Measurements from ENCODE around the gene KRT75.
"Not testable (repeated sequence)": the region's sequence is repeated elsewhere in the genome, so short reads cannot be mapped to it uniquely, and the experiment has no call there.

The KRT75 gene

GRCh38 chr12:52417740-52418139 lies 16.4 kb downstream of the KRT75 start:
- in situ Hi-C loops (cut with MboI; ENCODE audit: low sequenced_read_pairs) = no loop called here

- in situ Hi-C loops (cut with MboI; ENCODE audit: low sequenced_read_pairs) = no loop called here
Measured at GRCh38 chr12:52416795-52417194, 17.4 kb downstream of the KRT75 start.

- in situ Hi-C loops (cut with MboI; ENCODE audit: low sequenced_read_pairs) = no loop called here
Measured at GRCh38 chr12:52415870-52416750, 18.1 kb downstream of the KRT75 start.

GRCh38 chr12:52414936-52415335 lies 19.2 kb downstream of the KRT75 start:
- in situ Hi-C loops (cut with MboI; ENCODE audit: low sequenced_read_pairs) = no loop called here

GRCh38 chr12:52413782-52414345 lies 20.3 kb downstream of the KRT75 start:
- in situ Hi-C loops (cut with MboI; ENCODE audit: low sequenced_read_pairs) = no loop called here

- in situ Hi-C loops (cut with MboI; ENCODE audit: low sequenced_read_pairs) = no loop called here
Measured at GRCh38 chr12:52413202-52413601, 21.0 kb downstream of the KRT75 start.

GRCh38 chr12:52411815-52412214 lies 22.4 kb downstream of the KRT75 start:
- in situ Hi-C loops (cut with MboI; ENCODE audit: low sequenced_read_pairs) = no loop called here

- in situ Hi-C loops (cut with MboI; ENCODE audit: low sequenced_read_pairs) = not testable (repeated sequence)
Measured at GRCh38 chr12:52410589-52411248, 23.5 kb downstream of the KRT75 start.

GRCh38 chr12:52407918-52408317 lies 26.3 kb downstream of the KRT75 start:
- in situ Hi-C loops (cut with MboI; ENCODE audit: low sequenced_read_pairs) = no loop called here

- in situ Hi-C loops (cut with MboI; ENCODE audit: low sequenced_read_pairs) = no loop called here
Measured at GRCh38 chr12:52405922-52406385, 28.2 kb downstream of the KRT75 start, which contains the start of gene KRT82. Gene KRT82, minus strand, starts transcription at chr12:52406335. Its CDS starts 58 bp downstream, at chr12:52406277.

- in situ Hi-C loops (cut with MboI; ENCODE audit: low sequenced_read_pairs) = no loop called here
Measured at GRCh38 chr12:52404951-52405350, 29.2 kb downstream of the KRT75 start.

- in situ Hi-C loops (cut with MboI; ENCODE audit: low sequenced_read_pairs) = no loop called here
Measured at GRCh38 chr12:52403561-52403960, 30.6 kb downstream of the KRT75 start.

GRCh38 chr12:52402873-52403540 lies 31.2 kb downstream of the KRT75 start:
- in situ Hi-C loops (cut with MboI; ENCODE audit: low sequenced_read_pairs) = no loop called here

- in situ Hi-C loops (cut with MboI; ENCODE audit: low sequenced_read_pairs) = no loop called here
Measured at GRCh38 chr12:52402377-52402776, 31.8 kb downstream of the KRT75 start.

- in situ Hi-C loops (cut with MboI; ENCODE audit: low sequenced_read_pairs) = no loop called here
Measured at GRCh38 chr12:52401926-52402325, 32.2 kb downstream of the KRT75 start.

- in situ Hi-C loops (cut with MboI; ENCODE audit: low sequenced_read_pairs) = no loop called here
Measured at GRCh38 chr12:52401526-52401925, 32.6 kb downstream of the KRT75 start.

GRCh38 chr12:52400906-52401305 lies 33.3 kb downstream of the KRT75 start:
- in situ Hi-C loops (cut with MboI; ENCODE audit: low sequenced_read_pairs) = no loop called here

GRCh38 chr12:52399756-52400155 lies 34.4 kb downstream of the KRT75 start:
- in situ Hi-C loops (cut with MboI; ENCODE audit: low sequenced_read_pairs) = no loop called here

- in situ Hi-C loops (cut with MboI; ENCODE audit: low sequenced_read_pairs) = no loop called here
Measured at GRCh38 chr12:52398176-52398575, 36.0 kb downstream of the KRT75 start.

GRCh38 chr12:52396656-52397055 lies 37.5 kb downstream of the KRT75 start:
- in situ Hi-C loops (cut with MboI; ENCODE audit: low sequenced_read_pairs) = no loop called here

GRCh38 chr12:52395761-52396434 lies 38.3 kb downstream of the KRT75 start:
- in situ Hi-C loops (cut with MboI; ENCODE audit: low sequenced_read_pairs) = no loop called here
